Endodermal cell (in vitro differentiated cells): ENCODE measurements around the gene ZNF287. TPM values are rescaled to one million over a fixed set of nuclear protein-coding genes. Genes with fewer than 3 reads are reported as not detected.

Source experiments
- DNase-seq: peaks from one replicate; pipeline ENCODE4 v3.0.0-alpha.2; 2017
- H3K27ac ChIP-seq: 2 replicates; pipeline ENCODE4 v1.5.1; 2013; ENCODE audit warnings: mild to moderate bottlenecking, low read depth, low read length, moderate library complexity
- H3K27me3 ChIP-seq: 2 replicates; pipeline ENCODE4 v1.6.1; 2013; ENCODE audit warnings: mild to moderate bottlenecking, low read length, moderate library complexity; ENCODE audit not compliant: insufficient read depth, control insufficient read depth, poor library complexity, severe bottlenecking
- H3K36me3 ChIP-seq: 2 replicates; pipeline ENCODE4 v1.7.0; 2013; ENCODE audit warnings: mild to moderate bottlenecking, low read length, moderate library complexity; ENCODE audit not compliant: control insufficient read depth, insufficient read depth
- H3K4me1 ChIP-seq: one replicate; pipeline ENCODE4 v1.7.0; 2013; ENCODE audit warnings: low read length; ENCODE audit not compliant: control insufficient read depth, insufficient read depth
- H3K4me3 ChIP-seq: 2 replicates; pipeline ENCODE4 v1.5.1; 2013; ENCODE audit warnings: mild to moderate bottlenecking, low read length, moderate library complexity
- H3K9ac ChIP-seq: 2 replicates; pipeline ENCODE4 v1.6.1; 2013; ENCODE audit warnings: mild to moderate bottlenecking, low read length, moderate library complexity; ENCODE audit not compliant: poor library complexity, severe bottlenecking; ENCODE audit errors: extremely low read depth
- H3K9me3 ChIP-seq: 2 replicates; pipeline ENCODE4 v1.6.1; 2013; ENCODE audit warnings: mild to moderate bottlenecking, low read length, moderate library complexity; ENCODE audit not compliant: control insufficient read depth
- H3K27ac Mint-ChIP-seq: 2 replicates; pipeline ENCODE4 v1.8.0; 2020; ENCODE audit warnings: mixed read lengths
- H3K27me3 Mint-ChIP-seq: 2 replicates; pipeline ENCODE4 v1.8.0; 2021; ENCODE audit warnings: mild to moderate bottlenecking, mixed read lengths; ENCODE audit not compliant: insufficient read depth
- H3K36me3 Mint-ChIP-seq: 2 replicates; pipeline ENCODE4 v1.8.0; 2020; ENCODE audit warnings: low read depth, mixed read lengths
- H3K4me1 Mint-ChIP-seq: 2 replicates; pipeline ENCODE4 v1.8.0; 2020; ENCODE audit warnings: mixed read lengths
- H3K4me3 Mint-ChIP-seq: 2 replicates; pipeline ENCODE4 v1.8.0; 2020; ENCODE audit warnings: mild to moderate bottlenecking, moderate library complexity, mixed read lengths
- H3K9me3 Mint-ChIP-seq: 2 replicates; pipeline ENCODE4 v1.8.0; 2020; ENCODE audit warnings: mild to moderate bottlenecking, mixed read lengths
- CTCF ChIP-seq: fragments of 200-600 bp; sonication (generic); conservative IDR thresholded peaks from 2 replicates; pipeline ENCODE4 v1.5.0; 2021; ENCODE audit warnings: antibody characterized with exemption, mild to moderate bottlenecking
- WGBS, 2 experiments: methylation state at CpG; one replicate each; pipeline versions ENCODE4 v1.1.5 to v1.1.7; 2013; ENCODE audit warnings: missing lambda C conversion rate in 2 of 2, mixed read lengths in 1 of 2; ENCODE audit not compliant: insufficient coverage in 1 of 2, insufficient read length in 1 of 2; 5-methylcytosine and 5-hydroxymethylcytosine counted together
- long read RNA-seq, 4 experiments: library from polyadenylated mRNA in 2 of 4; library from RNA in 1 of 4; library from capped mRNA in 1 of 4; stranded (forward) in 3 of 4; unstranded in 1 of 4; transcript quantifications; one replicate each; pipeline ENCODE4 v2.0.0, GENCODE V29; 2020 to 2021; ENCODE audit warnings: inconsistent platforms in 1 of 4
- polyA plus RNA-seq, 2 experiments: library from polyadenylated mRNA; stranded (reverse); fragments of 50-300 nt; gene quantifications; one replicate each; pipeline ENCODE4 v1.2.3, GENCODE V29; 2013
- total RNA-seq, 2 donors: library from RNA; stranded (reverse); fragmentation: NEBNext Ultra II Directional in 1 of 2; extraction: Animal tissue kit (Norgen Biotek cat#: 25700) in 1 of 2; gene quantifications; 2 replicates in 1 of 2; 3 replicates in 1 of 2; pipeline ENCODE4 v1.2.1, GENCODE V29; 2021

Gene ZNF287
- total RNA-seq, result 10 to 100 TPM in 1 of 2 donors, 1 to 10 TPM in 1; 6.9 to 16.4 TPM
- 9.7 TPM for polyA plus RNA-seq (2013, experiment 1 of 2)
- 9.5 TPM for polyA plus RNA-seq (2013, experiment 2 of 2)
- long read RNA-seq, experiment 1, partial matches to known transcripts, result 1 of 8 reads
- long read RNA-seq, experiment 1, other reads (novel, unspliced or antisense), result 2 of 8 reads
- long read RNA-seq, experiment 2, transcript ZNF287-202 (6 exons, 3,208 nt), result major isoform, 14 of 25 reads
- long read RNA-seq, experiment 2, partial matches to known transcripts, result 2 of 25 reads
- long read RNA-seq, experiment 2, other reads (novel, unspliced or antisense), result 9 of 25 reads
- long read RNA-seq, experiment 3, transcript ZNF287-202 (6 exons, 3,208 nt), result major isoform, 29 of 41 reads
- long read RNA-seq, experiment 3, partial matches to known transcripts, result 4 of 41 reads
- long read RNA-seq, experiment 3, other reads (novel, unspliced or antisense), result 8 of 41 reads
- long read RNA-seq, experiment 4, transcript ZNF287-202 (6 exons, 3,208 nt), result major isoform, 8 of 13 reads
- long read RNA-seq, experiment 4, partial matches to known transcripts, result 0 of 13 reads
- long read RNA-seq, experiment 4, other reads (novel, unspliced or antisense), result 5 of 13 reads

GRCh38 chr17:16568541-16569357 is at the start of gene ZNF287:
ZNF287 (minus strand) TSS chr17:16569204; CDS start chr17:16567731, 1,473 bp downstream.
- no peaks in the 10 kb centered on the region for H3K4me1 Mint-ChIP-seq
- H3K36me3 Mint-ChIP-seq, result peaks cover 12% of the 10 kb centered on the region
- no peaks in the 10 kb centered on the region for H3K4me1 ChIP-seq
- no peak for TF ChIP-seq CTCF
- peaks cover 51% of the 10 kb centered on the region for H3K27me3 ChIP-seq
- whole genome bisulfite sequencing, 2 experiments, result 4 to 19% methylated on average over 11 to 77 of the region's 77 CpGs
- no peaks in the 10 kb centered on the region for H3K36me3 ChIP-seq
- no peaks in the 10 kb centered on the region for H3K9me3 ChIP-seq
- peak; percentile 98 for DNase-seq
- peak within 1 kb of the TSS; percentile 67 for H3K4me3 Mint-ChIP-seq
- H3K27ac ChIP-seq, result no peak within 1 kb of the TSS
- no peak within 1 kb of the TSS for H3K27ac Mint-ChIP-seq
- peaks cover 63% of the 10 kb centered on the region for H3K27me3 Mint-ChIP-seq
- H3K4me3 ChIP-seq, result peak within 1 kb of the TSS; percentile 82
- no peak within 1 kb of the TSS for H3K9ac ChIP-seq
- H3K9me3 Mint-ChIP-seq, result no peaks in the 10 kb centered on the region

GRCh38 chr17:16617481-16618060 is 48.6 kb upstream of the ZNF287 start:
- peaks cover 43% of the 10 kb centered on the region for H3K9me3 ChIP-seq
- peaks cover under 1% of the 10 kb centered on the region for H3K36me3 ChIP-seq
- peaks cover 11% of the 10 kb centered on the region for H3K36me3 Mint-ChIP-seq
- H3K4me3 ChIP-seq, result no peak overlapping the region
- 96 to 97% methylated on average over 34 to 53 of the region's 53 CpGs for WGBS, 2 experiments
- H3K9ac ChIP-seq, result no peak overlapping the region
- no peaks in the 10 kb centered on the region for H3K4me1 ChIP-seq
- H3K27me3 Mint-ChIP-seq, result peaks cover 7% of the 10 kb centered on the region
- no peak overlapping the region for H3K4me3 Mint-ChIP-seq
- no peaks in the 10 kb centered on the region for H3K4me1 Mint-ChIP-seq
- no peak overlapping the region for H3K27ac ChIP-seq
- no peak for TF ChIP-seq CTCF
- no peak for DNase-seq
- H3K27ac Mint-ChIP-seq, result no peak overlapping the region
- H3K9me3 Mint-ChIP-seq, result peaks cover 72% of the 10 kb centered on the region
- no peaks in the 10 kb centered on the region for H3K27me3 ChIP-seq

- no peak overlapping the region for H3K4me3 Mint-ChIP-seq
- H3K4me1 ChIP-seq, result no peaks in the 10 kb centered on the region
- DNase-seq, result no peak
- H3K9ac ChIP-seq, result no peak overlapping the region
- no peak overlapping the region for H3K27ac ChIP-seq
- H3K36me3 Mint-ChIP-seq, result no peaks in the 10 kb centered on the region
- H3K27me3 ChIP-seq, result no peaks in the 10 kb centered on the region
- WGBS, 2 experiments, result 92 to 97% methylated on average over 4 to 5 of the region's 5 CpGs
- no peak for TF ChIP-seq CTCF
- H3K27me3 Mint-ChIP-seq, result peaks cover 15% of the 10 kb centered on the region
- no peaks in the 10 kb centered on the region for H3K4me1 Mint-ChIP-seq
- no peak overlapping the region for H3K27ac Mint-ChIP-seq
- peaks cover 2% of the 10 kb centered on the region for H3K9me3 Mint-ChIP-seq
- no peaks in the 10 kb centered on the region for H3K9me3 ChIP-seq
- H3K36me3 ChIP-seq, result no peaks in the 10 kb centered on the region
- H3K4me3 ChIP-seq, result no peak overlapping the region
Measured at GRCh38 chr17:16599537-16599936, 30.5 kb upstream of the ZNF287 start.
